HCT116 (cell line): ENCODE data around the gene FTO. TPM values are rescaled to one million over a fixed set of nuclear protein-coding genes. Genes with fewer than 3 reads are reported as not detected.

Experiments used
- ATAC-seq: fragments of 200-7000 bp; cut with Tn5 transposase; 2 replicates; pipeline ENCODE4 v1.9.1; 2020; ENCODE audit warnings: mild to moderate bottlenecking, moderate library complexity
- BruUV-seq: library from RNA; stranded (reverse); fragments of 400-500 nt; replicated peaks from 2 replicates; lab custom pipeline; 2021; lab: Mats Ljungman, UMichigan
- CTCF ChIA-PET: fragments of 300-600 bp; sonication (Branson Sonifier 250); formaldehyde crosslinking; loops from one replicate; lab custom pipeline; 2021; ENCODE audit warnings: antibody characterized with exemption; lab: Charles Lee
- POLR2A ChIA-PET: fragments of 300-600, 350-600 bp; sonication (Branson Sonifier 250); formaldehyde crosslinking; loops from one replicate; lab custom pipeline; 2021; ENCODE audit warnings: antibody characterized with exemption; lab: Charles Lee
- RAD21 ChIA-PET, 2 experiments: fragments of 300-600 bp; sonication (Branson Sonifier 250); formaldehyde crosslinking; loops; one replicate each; lab custom pipeline; 2023; ENCODE audit warnings: low total read pairs in 2 of 2; ENCODE audit not compliant: uncharacterized antibody in 2 of 2, unreplicated experiment in 2 of 2, low non-redundant PET in 1 of 2; lab: Charles Lee
- DNase-seq: peaks from one replicate; pipeline ENCODE4 v3.0.0-alpha.2; 2010; ENCODE audit warnings: low read depth, low spot score
- H2AFZ ChIP-seq: fragments of 200-600 bp; shearing (Covaris generic), sonication (generic); 2 replicates; pipeline ENCODE4 v1.6.1; 2017; ENCODE audit warnings: low read depth, mixed run types, mixed read lengths, antibody characterized with exemption, low read length; ENCODE audit not compliant: poor library complexity, severe bottlenecking
- H3K27ac ChIP-seq: 2 replicates; pipeline ENCODE4 v1.5.1; 2012; ENCODE audit warnings: low read depth, low read length
- H3K27me3 ChIP-seq: fragments of 200-600 bp; sonication (generic); 2 replicates; pipeline ENCODE4 v1.6.1; 2016; ENCODE audit warnings: mixed run types, low read length, mixed read lengths; ENCODE audit not compliant: insufficient read depth
- H3K36me3 ChIP-seq, 2 experiments: fragments of 200-500 bp in 1 of 2; fragments of 200-600 bp in 1 of 2; sonication (Bioruptor generic) in 1 of 2; sonication (generic) in 1 of 2; 2 replicates each; pipeline versions ENCODE4 v1.5.1 to v1.6.1; 2014 to 2016; ENCODE audit warnings: low read length in 2 of 2, inconsistent platforms in 1 of 2, mixed read lengths in 1 of 2, mixed run types in 1 of 2; ENCODE audit not compliant: insufficient read depth in 2 of 2, control insufficient read depth in 1 of 2
- H3K4me1 ChIP-seq, 2 experiments: fragments of 200-600 bp in 1 of 2; sonication (generic) in 1 of 2; 2 replicates each; pipeline versions ENCODE4 v1.5.1 to v1.6.1; 2012 to 2017; ENCODE audit warnings: low read length in 2 of 2, inconsistent platforms in 1 of 2, mild to moderate bottlenecking in 1 of 2, mixed read lengths in 1 of 2, mixed run types in 1 of 2, moderate library complexity in 1 of 2; ENCODE audit not compliant: insufficient read depth in 2 of 2, control insufficient read depth in 1 of 2
- H3K4me2 ChIP-seq: fragments of 200-600 bp; sonication (generic); 2 replicates; pipeline ENCODE4 v1.6.1; 2017; ENCODE audit warnings: mixed run types, low read length, mixed read lengths
- H3K4me3 ChIP-seq, 2 experiments: fragments of 200-600 bp in 1 of 2; sonication (generic) in 1 of 2; replicated peaks in 1 of 2; 2 replicates each; pipeline ENCODE4 v1.5.1; 2011 to 2016; ENCODE audit warnings: low read length in 2 of 2, control low read depth in 1 of 2, low read depth in 1 of 2, mild to moderate bottlenecking in 1 of 2, mixed read lengths in 1 of 2, mixed run types in 1 of 2
- H3K79me2 ChIP-seq: fragments of 200-600 bp; sonication (generic); 2 replicates; pipeline ENCODE4 v1.6.1; 2017; ENCODE audit warnings: mild to moderate bottlenecking, mixed run types, low read length, moderate library complexity, mixed read lengths; ENCODE audit not compliant: insufficient read depth
- H3K9ac ChIP-seq: fragments of 200-600 bp; sonication (generic); 2 replicates; pipeline ENCODE4 v1.6.1; 2016; ENCODE audit warnings: low read length, mixed read lengths
- H3K9me2 ChIP-seq: fragments of 200-600 bp; sonication (generic), shearing (Covaris generic); 2 replicates; pipeline ENCODE4 v1.6.1; 2017; ENCODE audit warnings: mixed run types, mild to moderate bottlenecking, moderate library complexity; ENCODE audit not compliant: insufficient read depth
- H3K9me3 ChIP-seq, 2 experiments: fragments of 200-500 bp in 1 of 2; fragments of 200-600 bp in 1 of 2; sonication (Bioruptor generic) in 1 of 2; sonication (generic) in 1 of 2; 2 replicates each; pipeline ENCODE4 v1.6.1; 2014 to 2017; ENCODE audit warnings: low read length in 2 of 2, mixed read lengths in 2 of 2, inconsistent platforms in 1 of 2, low read depth in 1 of 2, mild to moderate bottlenecking in 1 of 2, mixed run types in 1 of 2, moderate library complexity in 1 of 2; ENCODE audit not compliant: control insufficient read depth in 1 of 2, insufficient read depth in 1 of 2
- H4K20me1 ChIP-seq: fragments of 200-600 bp; sonication (generic), shearing (Covaris generic); 2 replicates; pipeline ENCODE4 v1.6.1; 2017; ENCODE audit warnings: mixed run types, mild to moderate bottlenecking, moderate library complexity; ENCODE audit not compliant: insufficient read depth
- ATF3 ChIP-seq: IDR thresholded peaks from 2 replicates; pipeline ENCODE4 v1.6.1; 2012
- CEBPB ChIP-seq: IDR thresholded peaks from 2 replicates; pipeline ENCODE4 v1.6.1; 2012; ENCODE audit warnings: low read depth
- EGR1 ChIP-seq: IDR thresholded peaks from 2 replicates; pipeline ENCODE4 v1.6.1; 2012; ENCODE audit warnings: low read depth
- ELF1 ChIP-seq: IDR thresholded peaks from 2 replicates; pipeline ENCODE4 v1.6.1; 2012; ENCODE audit warnings: low read depth, borderline replicate concordance
- EZH2phosphoT487 ChIP-seq: fragments of 200-600 bp; IDR thresholded peaks from 2 replicates; pipeline ENCODE4 v1.6.1; 2018; ENCODE audit warnings: antibody characterized with exemption, borderline replicate concordance
- MAX ChIP-seq: IDR thresholded peaks from 2 replicates; pipeline ENCODE4 v1.6.1; 2012
- POLR2A ChIP-seq: IDR thresholded peaks from 2 replicates; pipeline ENCODE4 v1.7.0; 2011; ENCODE audit warnings: borderline replicate concordance; ENCODE audit not compliant: insufficient read depth, insufficient read length; ENCODE audit errors: extremely low read depth
- SIN3A ChIP-seq: IDR thresholded peaks from 2 replicates; pipeline ENCODE4 v1.6.1; 2012; ENCODE audit warnings: low read depth
- SP1 ChIP-seq: IDR thresholded peaks from 2 replicates; pipeline ENCODE4 v1.6.1; 2012; ENCODE audit warnings: low read depth
- TCF7L2 ChIP-seq: IDR thresholded peaks from 2 replicates; pipeline ENCODE4 v1.7.0; 2011; ENCODE audit warnings: borderline replicate concordance, inconsistent platforms; ENCODE audit not compliant: insufficient read depth, insufficient read length; ENCODE audit errors: extremely low read depth
- YY1 ChIP-seq: IDR thresholded peaks from 2 replicates; pipeline ENCODE4 v1.6.1; 2011; ENCODE audit warnings: low read length, low read depth, moderate library complexity, mild to moderate bottlenecking; ENCODE audit not compliant: insufficient replicate concordance; ENCODE audit errors: extremely low read depth
- ZNF274 ChIP-seq: fragments of 200-500 bp; sonication (Bioruptor generic); IDR thresholded peaks from 2 replicates; pipeline ENCODE4 v1.6.1; 2014; ENCODE audit warnings: mild to moderate bottlenecking, low read depth, low read length, inconsistent platforms
- intact Hi-C: fragments of 100-400 bp; cut with micrococcal nuclease; formaldehyde crosslinking; loops from 2 replicates; pipeline ENCODE4 v1.10.0; 2022
- total RNA-seq: library from RNA; stranded (reverse); gene quantifications from one replicate; pipeline ENCODE4 v1.2.1, GENCODE V29; 2021; ENCODE audit not compliant: unreplicated experiment
- TF ChIP-seq, protein P1 (sequence below): IDR thresholded peaks from 2 replicates; pipeline ENCODE4 v1.6.1; 2011; ENCODE audit warnings: mild to moderate bottlenecking, low read length, moderate library complexity; ENCODE audit not compliant: insufficient replicate concordance; ENCODE audit errors: extremely low read depth

FTO gene
- total RNA-seq, 1 experiment from 2014 or later = 55.2 TPM

GRCh38 chr16:54094641-54095040 lies 390.7 kb downstream of the FTO start:
- no TSS peak for BruUV-seq
- ATAC-seq (no peak), DNase-seq (no peak)
- no peak overlapping the region for H3K4me2 ChIP-seq
- no peak overlapping the region for H3K4me3 ChIP-seq
- CTCF ChIA-PET = no interaction called here
- RAD21 ChIA-PET = no interaction called here
- no peaks in the 10 kb centered on the region for H3K4me1 ChIP-seq
- H3K9ac ChIP-seq = no peak overlapping the region
- no peak overlapping the region for H3K27ac ChIP-seq
- no peaks in the 10 kb centered on the region for H3K79me2 ChIP-seq
- H4K20me1 ChIP-seq = no peaks in the 10 kb centered on the region
- no peaks in the 10 kb centered on the region for H3K36me3 ChIP-seq
- no peaks in the 10 kb centered on the region for H3K9me2 ChIP-seq
- POLR2A ChIA-PET = no interaction called here
- H2AFZ ChIP-seq = no peak overlapping the region
- TF ChIP-seq ZNF274 (no peak), ATF3 (no peak)
- intact Hi-C loops = no loop called here
- no peaks in the 10 kb centered on the region for H3K27me3 ChIP-seq
- H3K9me3 ChIP-seq = no peaks in the 10 kb centered on the region

DNA sequence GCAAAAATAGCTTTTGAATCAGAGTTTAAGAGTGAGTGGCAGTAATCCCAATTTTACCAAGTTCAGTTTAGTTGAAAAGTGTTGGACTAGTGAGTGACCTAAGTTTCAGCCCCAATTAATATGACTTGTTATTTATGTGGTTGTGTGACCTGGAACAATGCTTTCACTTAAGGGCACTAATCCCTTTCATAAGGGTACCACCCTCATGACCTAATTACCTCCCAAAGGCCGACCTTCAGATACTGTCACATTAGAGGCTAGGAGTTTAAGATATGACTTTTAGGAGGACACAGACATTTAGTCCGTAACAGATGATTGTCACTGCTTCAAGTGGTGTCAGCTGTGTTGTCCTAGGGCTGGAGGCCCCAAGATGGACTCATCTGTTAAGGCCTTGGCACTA lies 392.7 kb downstream of the FTO start:
- intact Hi-C loops = no loop called here
- DNase-seq (no peak), ATAC-seq (no peak)
- no peaks in the 10 kb centered on the region for H3K9me2 ChIP-seq
- H3K27ac ChIP-seq = no peak overlapping the region
- no peak overlapping the region for H3K4me2 ChIP-seq
- RAD21 ChIA-PET = no interaction called here
- no peak overlapping the region for H3K4me3 ChIP-seq
- no peaks in the 10 kb centered on the region for H3K36me3 ChIP-seq
- BruUV-seq = no TSS peak
- H3K4me1 ChIP-seq = no peaks in the 10 kb centered on the region
- POLR2A ChIA-PET = no interaction called here
- TF ChIP-seq MAX (no peak), ATF3 (no peak), SIN3A (no peak), TCF7L2 (no peak), YY1 (no peak), EGR1 (no peak), POLR2A (no peak), ELF1 (no peak), EZH2phosphoT487 (no peak), CEBPB (no peak), SP1 (no peak)
- TF ChIP-seq, protein P1, sequence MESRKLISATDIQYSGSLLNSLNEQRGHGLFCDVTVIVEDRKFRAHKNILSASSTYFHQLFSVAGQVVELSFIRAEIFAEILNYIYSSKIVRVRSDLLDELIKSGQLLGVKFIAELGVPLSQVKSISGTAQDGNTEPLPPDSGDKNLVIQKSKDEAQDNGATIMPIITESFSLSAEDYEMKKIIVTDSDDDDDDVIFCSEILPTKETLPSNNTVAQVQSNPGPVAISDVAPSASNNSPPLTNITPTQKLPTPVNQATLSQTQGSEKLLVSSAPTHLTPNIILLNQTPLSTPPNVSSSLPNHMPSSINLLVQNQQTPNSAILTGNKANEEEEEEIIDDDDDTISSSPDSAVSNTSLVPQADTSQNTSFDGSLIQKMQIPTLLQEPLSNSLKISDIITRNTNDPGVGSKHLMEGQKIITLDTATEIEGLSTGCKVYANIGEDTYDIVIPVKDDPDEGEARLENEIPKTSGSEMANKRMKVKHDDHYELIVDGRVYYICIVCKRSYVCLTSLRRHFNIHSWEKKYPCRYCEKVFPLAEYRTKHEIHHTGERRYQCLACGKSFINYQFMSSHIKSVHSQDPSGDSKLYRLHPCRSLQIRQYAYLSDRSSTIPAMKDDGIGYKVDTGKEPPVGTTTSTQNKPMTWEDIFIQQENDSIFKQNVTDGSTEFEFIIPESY = no peak
- no peaks in the 10 kb centered on the region for H3K27me3 ChIP-seq
- no peaks in the 10 kb centered on the region for H4K20me1 ChIP-seq
- H3K9ac ChIP-seq = no peak overlapping the region
- H3K9me3 ChIP-seq = no peaks in the 10 kb centered on the region
- CTCF ChIA-PET = no interaction called here
- no peaks in the 10 kb centered on the region for H3K79me2 ChIP-seq
- no peak overlapping the region for H2AFZ ChIP-seq
